Neural cell (in vitro differentiated cells): Measurements from ENCODE around the gene UBE2E1. TPM values are rescaled to one million over a fixed set of nuclear protein-coding genes. Genes with fewer than 3 reads are reported as not detected.

Source experiments
- H2AFZ ChIP-seq: fragments of 200-600, 300-800 bp; sonication (generic), shearing (Covaris generic); 2 replicates; pipeline ENCODE4 v1.6.0; 2014; ENCODE audit warnings: low read depth, mild to moderate bottlenecking, antibody characterized with exemption, low read length, moderate library complexity
- H3F3A ChIP-seq: fragments of 200-600 bp; shearing (Covaris generic); 2 replicates; pipeline ENCODE4 v1.6.1; 2016; ENCODE audit warnings: mild to moderate bottlenecking, moderate library complexity, mixed read lengths, antibody characterized with exemption, low read length; ENCODE audit not compliant: insufficient read depth, poor library complexity, severe bottlenecking
- H3K27ac ChIP-seq: fragments of 200-600, 300-800 bp; sonication (generic), shearing (Covaris generic); 2 replicates; pipeline ENCODE4 v1.5.1; 2014; ENCODE audit warnings: mild to moderate bottlenecking, low read length, moderate library complexity
- H3K27me3 ChIP-seq: fragments of 300-800, 200-600 bp; sonication (generic), shearing (Covaris generic); 2 replicates; pipeline ENCODE4 v1.6.0; 2014; ENCODE audit warnings: mild to moderate bottlenecking, low read depth, low read length, moderate library complexity; ENCODE audit not compliant: insufficient read depth
- H3K36me3 ChIP-seq: fragments of 300-800, 200-600 bp; sonication (generic), shearing (Covaris generic); 2 replicates; pipeline ENCODE4 v1.5.1; 2014; ENCODE audit warnings: mild to moderate bottlenecking, antibody characterized with exemption, low read length, moderate library complexity; ENCODE audit not compliant: insufficient read depth
- H3K4me2 ChIP-seq: fragments of 300-800, 200-600 bp; sonication (generic), shearing (Covaris generic); 2 replicates; pipeline ENCODE4 v1.6.0; 2014; ENCODE audit warnings: mild to moderate bottlenecking, low read length
- H3K4me3 ChIP-seq: fragments of 300-800, 200-600 bp; sonication (generic), shearing (Covaris generic); 2 replicates; pipeline ENCODE4 v1.5.1; 2014; ENCODE audit warnings: mild to moderate bottlenecking, low read length, moderate library complexity
- H3K79me2 ChIP-seq: fragments of 200-600 bp; shearing (Covaris generic); replicated peaks from 2 replicates; pipeline ENCODE4 v1.6.0; 2014; ENCODE audit warnings: mild to moderate bottlenecking, low read length, moderate library complexity; ENCODE audit not compliant: insufficient read depth
- H3K9ac ChIP-seq: fragments of 300-800, 200-600 bp; sonication (generic), shearing (Covaris generic); 2 replicates; pipeline ENCODE4 v1.6.1; 2016; ENCODE audit warnings: mild to moderate bottlenecking, low read length, mixed read lengths
- H3K9me2 ChIP-seq: fragments of 200-600 bp; shearing (Covaris generic); 2 replicates; pipeline ENCODE4 v1.6.1; 2016; ENCODE audit warnings: mild to moderate bottlenecking, low read length, mixed read lengths; ENCODE audit not compliant: insufficient read depth
- H3K9me3 ChIP-seq: fragments of 200-600, 300-800 bp; sonication (generic), shearing (Covaris generic); 2 replicates; pipeline ENCODE4 v1.6.1; 2016; ENCODE audit warnings: mild to moderate bottlenecking, mixed run types, low read length, moderate library complexity, mixed read lengths
- H4K20me1 ChIP-seq: fragments of 200-600 bp; shearing (Covaris generic); 2 replicates; pipeline ENCODE4 v1.6.1; 2016; ENCODE audit warnings: mild to moderate bottlenecking, mixed run types; ENCODE audit not compliant: insufficient read depth
- EZH2 ChIP-seq: fragments of 200-600, 300-800 bp; shearing (Covaris generic), sonication (generic); IDR thresholded peaks from 2 replicates; pipeline ENCODE4 v1.6.1; 2014; ENCODE audit warnings: antibody characterized with exemption, low read length, borderline replicate concordance, mild to moderate bottlenecking; ENCODE audit not compliant: insufficient read depth, poor library complexity, severe bottlenecking
- MXI1 ChIP-seq: fragments of 450-650 bp; conservative IDR thresholded peaks from 2 replicates; pipeline ENCODE4 v1.6.1; 2014; ENCODE audit warnings: antibody characterized with exemption, mild to moderate bottlenecking; ENCODE audit not compliant: poor library complexity, severe bottlenecking
- POLR2AphosphoS5 ChIP-seq: IDR thresholded peaks from 2 replicates; pipeline ENCODE4 v1.6.1; 2012
- RAD21 ChIP-seq: fragments of 450-650 bp; conservative IDR thresholded peaks from 2 replicates; pipeline ENCODE4 v1.6.1; 2014; ENCODE audit warnings: antibody characterized with exemption, mild to moderate bottlenecking, moderate library complexity
- SMC3 ChIP-seq: fragments of 450-650 bp; conservative IDR thresholded peaks from 2 replicates; pipeline ENCODE4 v1.6.1; 2014; ENCODE audit warnings: antibody characterized with exemption, mild to moderate bottlenecking, moderate library complexity; ENCODE audit not compliant: poor library complexity
- polyA minus RNA-seq: library from RNA; depleted of rRNA, polyadenylated mRNA; stranded (reverse); fragments of >200 nt; gene quantifications from 2 replicates; pipeline ENCODE4 v1.2.3, GENCODE V29; 2014
- polyA plus RNA-seq: library from polyadenylated mRNA; depleted of rRNA; stranded (reverse); fragments of >200 nt; gene quantifications from 2 replicates; pipeline ENCODE4 v1.2.3, GENCODE V29; 2014
- TF ChIP-seq, protein P1 (sequence below): IDR thresholded peaks from 2 replicates; pipeline ENCODE4 v1.6.1; 2012; ENCODE audit warnings: borderline replicate concordance

The UBE2E1 gene
- 133 and 157 TPM in 2 replicates for polyA plus RNA-seq
- 77.4 and 93.8 TPM in 2 replicates for polyA minus RNA-seq

DNA sequence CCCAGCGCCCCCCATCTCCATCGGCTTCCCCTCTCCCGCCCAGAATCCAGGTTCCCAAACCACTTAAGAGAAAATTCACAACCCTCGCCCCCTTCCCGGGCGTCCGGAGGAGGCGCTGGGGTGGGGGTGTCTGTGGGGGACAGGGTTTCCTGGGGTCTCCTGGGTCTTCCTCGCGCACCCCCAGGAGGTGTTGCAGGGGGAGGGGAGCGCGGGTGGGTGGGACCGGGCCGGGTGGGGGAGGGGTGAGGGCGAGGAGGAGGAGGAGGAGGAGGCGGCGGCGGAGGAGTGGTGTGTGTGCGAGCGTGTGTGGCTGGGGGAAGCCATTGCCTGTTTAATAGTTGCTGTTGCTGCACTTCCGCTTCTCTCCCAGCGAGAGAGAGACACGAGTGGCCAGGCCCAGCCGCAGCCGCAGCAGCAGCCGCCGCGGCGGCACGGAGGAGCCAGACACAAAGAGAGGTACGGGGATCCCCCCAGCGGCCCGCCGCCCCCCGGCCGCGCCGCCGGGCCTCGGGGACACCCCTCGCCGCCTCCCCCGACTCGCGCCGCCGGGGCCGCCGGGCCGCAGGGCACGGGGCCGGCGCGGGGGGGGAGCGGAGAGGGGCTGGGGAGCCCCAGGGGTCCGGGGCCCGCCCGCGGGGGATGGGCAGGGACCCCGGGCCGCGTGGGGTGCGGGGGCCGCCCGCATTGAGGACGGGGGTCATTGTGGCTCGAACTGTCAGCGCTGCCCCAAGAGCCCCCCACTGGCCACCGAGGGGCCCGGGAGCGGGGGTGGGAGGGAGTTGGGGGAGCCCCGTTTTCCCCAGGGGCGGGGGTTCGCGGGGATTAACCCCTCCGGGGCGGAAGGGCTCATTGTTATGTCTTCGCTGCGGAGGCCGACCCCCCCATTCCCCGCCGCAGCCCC, at the start of gene UBE2E1:
Gene UBE2E1 (plus strand): TSS at position 323 of the 901 bp plus-strand sequence. CDS start 1,315 bp downstream, outside the sequence.
- H3F3A ChIP-seq = no peaks in the 10 kb centered on the region
- TF ChIP-seq EZH2 = no peak
- peak; percentile 60 for TF ChIP-seq POLR2AphosphoS5
- TF ChIP-seq RAD21 = peak; percentile 14
- TF ChIP-seq, protein P1, sequence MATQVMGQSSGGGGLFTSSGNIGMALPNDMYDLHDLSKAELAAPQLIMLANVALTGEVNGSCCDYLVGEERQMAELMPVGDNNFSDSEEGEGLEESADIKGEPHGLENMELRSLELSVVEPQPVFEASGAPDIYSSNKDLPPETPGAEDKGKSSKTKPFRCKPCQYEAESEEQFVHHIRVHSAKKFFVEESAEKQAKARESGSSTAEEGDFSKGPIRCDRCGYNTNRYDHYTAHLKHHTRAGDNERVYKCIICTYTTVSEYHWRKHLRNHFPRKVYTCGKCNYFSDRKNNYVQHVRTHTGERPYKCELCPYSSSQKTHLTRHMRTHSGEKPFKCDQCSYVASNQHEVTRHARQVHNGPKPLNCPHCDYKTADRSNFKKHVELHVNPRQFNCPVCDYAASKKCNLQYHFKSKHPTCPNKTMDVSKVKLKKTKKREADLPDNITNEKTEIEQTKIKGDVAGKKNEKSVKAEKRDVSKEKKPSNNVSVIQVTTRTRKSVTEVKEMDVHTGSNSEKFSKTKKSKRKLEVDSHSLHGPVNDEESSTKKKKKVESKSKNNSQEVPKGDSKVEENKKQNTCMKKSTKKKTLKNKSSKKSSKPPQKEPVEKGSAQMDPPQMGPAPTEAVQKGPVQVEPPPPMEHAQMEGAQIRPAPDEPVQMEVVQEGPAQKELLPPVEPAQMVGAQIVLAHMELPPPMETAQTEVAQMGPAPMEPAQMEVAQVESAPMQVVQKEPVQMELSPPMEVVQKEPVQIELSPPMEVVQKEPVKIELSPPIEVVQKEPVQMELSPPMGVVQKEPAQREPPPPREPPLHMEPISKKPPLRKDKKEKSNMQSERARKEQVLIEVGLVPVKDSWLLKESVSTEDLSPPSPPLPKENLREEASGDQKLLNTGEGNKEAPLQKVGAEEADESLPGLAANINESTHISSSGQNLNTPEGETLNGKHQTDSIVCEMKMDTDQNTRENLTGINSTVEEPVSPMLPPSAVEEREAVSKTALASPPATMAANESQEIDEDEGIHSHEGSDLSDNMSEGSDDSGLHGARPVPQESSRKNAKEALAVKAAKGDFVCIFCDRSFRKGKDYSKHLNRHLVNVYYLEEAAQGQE = no peak
- peak; percentile 46 for TF ChIP-seq MXI1

DNA sequence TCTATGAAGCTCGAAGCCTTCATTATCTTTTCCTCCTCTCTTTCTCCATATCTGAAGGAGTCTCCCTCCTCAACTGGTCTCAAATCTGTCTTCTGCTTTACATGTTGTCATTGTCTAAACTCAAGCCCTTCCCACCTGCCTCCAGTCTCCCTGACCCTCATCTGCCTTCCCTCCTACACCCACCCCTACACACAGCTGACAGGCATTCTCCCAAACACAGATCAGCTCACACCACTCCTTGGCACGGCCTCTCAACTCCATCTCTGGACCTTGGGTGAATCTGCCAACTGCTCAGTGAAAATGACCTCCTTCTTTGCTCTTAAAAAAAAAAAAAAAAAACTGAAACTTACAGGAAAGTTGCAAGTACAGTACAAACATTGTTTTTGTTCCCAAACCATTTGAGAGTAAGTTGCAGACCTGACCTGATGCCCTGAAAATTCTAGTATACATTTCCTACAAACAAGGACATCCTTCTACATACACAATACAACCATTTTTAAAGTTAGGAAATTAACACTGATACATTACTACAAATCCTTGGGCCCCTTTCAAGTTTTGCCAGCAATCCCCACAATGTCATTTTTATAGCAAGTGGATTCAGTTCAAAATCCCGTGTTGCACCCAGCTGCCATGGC, 49.4 kb upstream of the UBE2E1 start:
- Histone ChIP-seq H3K27me3 (no peaks in the 10 kb centered on the region), H3K9me3 (no peaks in the 10 kb centered on the region), H3K9me2 (no peaks in the 10 kb centered on the region), H3F3A (no peaks in the 10 kb centered on the region), H3K27ac (no peak overlapping the region), H3K9ac (no peak overlapping the region), H2AFZ (no peak overlapping the region), H3K79me2 (no peaks in the 10 kb centered on the region), H3K4me3 (no peak overlapping the region), H3K36me3 (no peaks in the 10 kb centered on the region), H4K20me1 (no peaks in the 10 kb centered on the region), H3K4me2 (no peak overlapping the region)
- TF ChIP-seq POLR2AphosphoS5 = no peak
- TF ChIP-seq, protein P1 = no peak
- TF ChIP-seq MXI1 = no peak
- TF ChIP-seq EZH2 = no peak
- no peak for TF ChIP-seq SMC3
- TF ChIP-seq RAD21 = no peak

More for the DNA sequence above, at the start of gene UBE2E1:
- Histone ChIP-seq H3K27ac (no peak within 1 kb of the TSS), H3K27me3 (peaks cover 8% of the 10 kb centered on the region), H3K4me3 (peak within 1 kb of the TSS; percentile 79), H3K9me2 (no peaks in the 10 kb centered on the region), H3K79me2 (no peaks in the 10 kb centered on the region), H3K9me3 (no peaks in the 10 kb centered on the region), H3K36me3 (no peaks in the 10 kb centered on the region), H3K4me2 (peak within 1 kb of the TSS; percentile 83), H4K20me1 (no peaks in the 10 kb centered on the region), H3K9ac (peak within 1 kb of the TSS; percentile 73), H2AFZ (peak within 1 kb of the TSS; percentile 16)
